ENCODE data around the gene ATP11A.

The ATP11A gene

DNA sequence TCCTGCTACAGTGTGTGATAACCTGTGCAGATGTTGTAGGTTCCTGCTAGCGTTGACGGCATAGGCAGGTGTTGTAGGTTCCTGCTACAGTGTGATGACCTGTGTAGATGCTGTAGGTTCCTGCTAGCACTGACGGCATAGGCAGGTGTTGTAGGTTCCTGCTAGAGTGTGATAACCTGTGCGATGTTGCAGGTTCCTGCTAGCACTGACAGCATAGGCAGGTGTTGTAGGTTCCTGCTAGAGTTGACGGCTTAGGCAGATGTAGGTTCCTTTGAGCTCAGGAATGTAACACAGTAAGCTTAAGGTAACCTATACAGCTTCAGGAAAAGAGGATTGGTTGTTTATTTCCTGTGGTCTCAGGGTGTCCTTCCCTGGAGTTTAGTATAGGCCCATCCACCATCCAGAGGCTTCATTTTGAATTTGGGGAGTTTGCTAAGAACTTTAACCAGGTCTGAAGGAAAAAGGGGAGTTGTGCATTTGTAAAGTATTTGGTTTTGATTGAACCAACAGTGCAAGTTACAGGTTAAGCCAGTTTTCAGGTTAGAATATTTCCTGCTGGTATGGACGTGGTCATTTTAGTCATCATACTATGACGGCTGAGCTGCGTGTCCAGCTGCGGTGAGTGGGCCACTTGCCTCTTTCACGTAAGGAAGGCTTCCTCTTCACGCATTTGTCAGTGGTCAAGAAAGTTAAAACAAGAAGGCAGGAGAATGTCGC is 53.8 kb downstream of the ATP11A start:
- no peak for DNase-seq (ENCODE audit: low spot score)

DNA sequence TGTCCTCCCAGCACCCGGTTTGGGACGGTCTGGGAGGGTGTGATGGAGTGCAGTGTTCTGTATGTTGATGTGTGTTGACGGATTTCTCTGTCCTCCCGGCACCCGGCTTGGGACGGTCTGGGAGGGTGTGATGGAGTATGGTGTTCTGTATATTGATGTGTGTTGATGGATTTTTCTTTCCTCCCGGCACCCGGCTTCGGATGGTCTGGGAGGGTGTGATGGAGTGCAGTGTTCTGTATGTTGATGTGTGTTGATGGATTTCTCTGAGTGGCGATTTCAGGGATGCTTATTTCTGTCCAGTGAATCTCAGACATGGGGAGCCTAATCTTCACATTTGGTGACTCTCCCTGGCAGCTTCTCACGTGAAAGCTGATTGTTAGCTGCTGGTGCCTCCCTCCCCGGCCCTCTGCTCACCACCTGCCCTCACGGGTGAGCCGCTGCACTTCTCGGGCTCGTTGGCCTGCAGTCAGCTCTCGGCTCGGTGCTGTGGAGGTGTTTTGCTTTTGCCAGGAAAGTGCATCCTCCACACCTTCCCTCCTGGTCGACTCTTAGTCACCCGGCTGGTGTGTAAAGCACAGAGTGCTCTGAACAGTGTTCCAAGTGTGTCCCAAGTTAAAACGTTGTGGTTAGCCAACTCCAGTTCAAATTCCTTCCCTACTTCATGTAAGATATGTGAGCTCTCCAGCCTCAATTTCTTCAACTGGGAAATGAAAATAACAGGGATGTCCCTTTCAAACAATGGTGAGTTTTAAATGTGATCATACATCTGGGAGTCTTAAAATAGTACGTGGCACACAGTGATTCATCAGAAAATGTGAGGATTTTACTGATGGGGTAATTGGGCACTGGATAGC is 54.6 kb downstream of the ATP11A start:
- no peak for DNase-seq (ENCODE audit: low spot score)

DNA sequence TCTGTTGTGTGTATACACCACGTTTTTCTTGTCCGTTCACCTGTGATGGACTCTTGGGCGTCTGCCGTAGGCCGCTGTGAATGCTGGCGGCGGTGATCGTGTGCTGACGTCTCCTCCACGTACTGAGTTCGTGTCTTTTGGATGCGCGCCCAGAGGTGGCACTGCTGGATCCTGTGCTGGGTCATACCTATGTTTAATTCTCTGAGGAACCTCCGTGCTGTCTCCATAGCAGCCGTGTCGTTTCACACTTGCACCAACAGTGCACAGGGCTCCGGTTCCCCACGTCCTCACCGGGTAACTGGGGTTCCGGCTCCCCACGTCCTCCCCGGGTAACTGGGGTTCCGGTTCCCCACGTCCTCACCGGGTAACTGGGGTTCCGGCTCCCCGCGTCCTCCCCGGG is 56.2 kb downstream of the ATP11A start:
- no peak for DNase-seq (ENCODE audit: low spot score)

DNA sequence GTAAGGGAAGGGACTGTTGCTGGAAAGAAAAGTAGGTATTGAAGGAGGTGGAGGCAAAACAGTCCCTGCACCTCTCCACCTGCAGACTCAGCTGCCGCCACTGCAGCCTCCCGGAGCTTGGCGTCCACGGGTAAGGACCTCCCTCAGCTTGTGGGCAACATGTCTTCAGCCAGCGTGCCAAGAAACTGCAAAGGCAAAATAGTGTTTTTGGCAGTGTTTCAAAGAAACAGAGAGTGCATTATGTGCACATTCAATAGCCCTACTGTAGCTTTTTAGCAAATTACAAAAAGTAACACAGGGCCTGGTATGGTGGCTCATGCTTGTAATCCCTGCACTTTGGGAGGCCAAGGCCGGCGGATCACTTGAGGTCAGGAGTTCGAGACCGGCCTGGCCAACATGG is 57.4 kb downstream of the ATP11A start:
- no peak for DNase-seq (ENCODE audit: low spot score)

DNA sequence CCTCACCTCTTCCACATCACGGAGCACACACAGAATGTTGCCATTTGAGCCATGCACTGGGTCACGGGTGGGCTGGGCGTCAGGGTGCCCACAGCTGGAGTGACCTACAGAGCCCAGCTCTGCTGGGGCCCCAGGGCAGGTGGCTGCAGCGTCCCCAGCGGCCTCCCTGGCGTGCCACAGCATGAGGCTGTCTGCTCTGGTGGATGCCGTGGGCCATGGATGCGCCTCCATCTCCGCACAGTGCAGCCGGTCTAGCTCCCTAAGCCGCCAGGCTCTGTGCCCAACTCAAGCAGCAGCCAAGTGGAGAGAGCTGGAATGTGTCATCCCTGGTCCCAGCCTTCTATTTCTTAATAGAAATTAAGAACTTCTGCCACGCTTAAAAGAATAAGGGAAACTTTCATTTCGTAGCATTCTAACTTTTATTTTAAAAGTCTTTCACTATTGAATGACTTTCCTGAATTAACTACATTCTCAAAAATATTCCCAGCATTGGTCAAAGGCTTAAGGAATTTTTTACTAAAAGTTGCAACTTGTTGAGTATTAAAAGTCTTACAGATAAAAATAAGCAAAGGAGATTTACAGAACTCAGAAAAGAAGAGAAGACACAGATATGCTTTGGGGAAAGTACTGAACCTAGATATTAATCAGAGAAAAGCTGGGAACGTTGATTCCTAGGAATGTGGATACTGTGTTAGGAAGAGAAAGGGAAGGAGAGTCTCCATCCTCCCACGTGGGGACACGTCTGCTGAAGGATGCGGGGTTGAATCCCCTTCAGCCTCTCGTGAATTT is 59.3 kb downstream of the ATP11A start:
- DNase-seq (ENCODE audit: low spot score), result no peak

DNA sequence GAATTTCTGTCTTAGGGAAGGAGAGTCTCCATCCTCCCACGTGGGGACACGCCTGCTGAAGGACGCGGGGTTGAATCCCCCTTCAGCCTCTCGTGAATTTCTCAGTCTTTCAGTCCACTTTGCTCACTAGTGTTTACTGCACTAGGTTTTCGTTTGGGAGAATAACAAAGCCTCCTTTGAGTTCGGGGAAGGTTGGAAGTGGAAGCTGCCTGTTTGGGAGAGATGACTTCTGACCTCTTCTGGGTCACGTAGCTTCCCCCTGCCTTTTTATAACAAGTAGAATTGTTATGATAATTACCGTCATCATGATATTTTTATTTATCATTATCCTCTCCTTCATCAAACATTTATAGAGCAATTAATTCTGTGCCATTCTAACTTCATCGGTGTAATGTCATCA is 60.7 kb downstream of the ATP11A start:
- no peak for DNase-seq (ENCODE audit: low spot score)

DNA sequence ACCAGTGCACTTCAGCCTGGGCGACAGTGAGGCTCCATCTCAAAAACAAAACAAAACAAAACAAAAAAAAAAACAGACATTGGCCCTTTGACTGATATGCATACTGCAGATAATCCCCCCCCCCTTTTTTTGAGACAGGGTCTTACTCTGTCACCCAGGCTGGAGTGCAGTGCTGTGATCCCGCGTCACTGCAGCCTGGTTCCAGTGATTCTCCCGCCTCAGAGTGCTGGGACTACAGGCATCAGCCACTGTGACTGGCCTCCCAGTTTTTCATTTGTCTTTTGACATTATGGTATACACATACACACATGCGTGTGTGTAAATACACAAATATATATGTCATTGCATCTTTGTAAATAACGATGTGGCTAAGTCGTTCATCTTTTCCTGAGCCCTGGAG is 61.8 kb downstream of the ATP11A start:
- DNase-seq (ENCODE audit: low spot score), result no peak

DNA sequence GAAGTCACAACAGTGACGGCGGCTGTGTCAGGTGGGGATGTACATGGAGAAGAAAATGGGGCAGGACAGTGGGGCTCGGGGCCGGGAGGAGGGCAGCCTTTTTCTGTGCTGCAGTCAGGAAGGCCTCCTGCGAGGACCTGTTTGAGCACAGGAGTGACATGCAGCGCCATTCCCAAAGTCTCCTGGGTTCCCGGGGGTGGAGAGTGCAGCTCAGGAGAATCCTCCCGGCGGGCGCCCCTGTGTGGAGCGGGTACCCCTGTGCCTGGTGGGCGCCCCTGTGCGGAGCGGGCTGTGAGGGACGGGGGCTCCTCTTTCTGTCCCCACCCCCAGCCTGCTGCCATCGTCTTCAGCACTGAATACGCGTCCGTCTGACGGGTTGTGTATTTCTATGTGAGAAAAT is 62.4 kb downstream of the ATP11A start:
- no peak for DNase-seq (ENCODE audit: low spot score)

DNA sequence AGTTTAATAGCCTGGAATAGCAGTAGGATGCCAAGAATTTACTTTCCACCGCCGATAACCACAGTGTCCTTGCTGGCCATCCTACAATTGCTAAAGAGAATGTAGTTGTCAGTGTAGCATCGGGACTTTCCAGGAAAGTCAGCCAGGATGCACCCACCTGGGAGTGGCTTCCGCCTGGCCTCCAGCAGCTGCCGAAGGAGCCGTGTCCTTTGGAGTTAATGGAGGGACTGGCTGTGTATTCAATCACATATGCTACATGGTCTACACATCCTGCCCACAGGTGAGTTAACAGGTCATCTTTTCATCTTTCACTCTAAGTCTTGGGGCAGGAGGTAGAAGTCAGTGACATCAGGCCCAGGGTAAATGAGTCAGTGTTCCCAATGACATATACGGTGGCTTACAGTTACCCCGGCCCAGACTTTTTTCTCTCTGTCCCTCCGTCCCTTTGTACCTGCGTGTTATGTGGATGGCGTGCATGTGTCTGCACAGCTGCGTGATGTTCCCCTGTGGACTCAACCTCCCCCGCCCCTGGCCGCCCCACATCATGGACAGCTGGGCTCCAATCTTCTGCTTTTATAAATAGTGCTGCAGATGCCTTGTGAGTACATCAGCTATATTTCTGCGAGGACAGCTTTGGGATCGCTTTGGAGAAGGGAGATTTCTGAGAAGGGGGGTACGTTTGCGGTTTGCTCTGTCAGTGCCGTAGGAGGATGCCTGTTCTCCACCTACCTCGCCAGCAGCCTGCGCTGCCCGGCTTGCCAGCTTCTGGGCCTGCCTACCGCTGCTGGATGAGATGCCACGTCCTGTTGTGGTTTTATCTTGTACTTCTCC is 63.1 kb downstream of the ATP11A start:
- peak; percentile 55 for DNase-seq (ENCODE audit: low spot score)

DNA sequence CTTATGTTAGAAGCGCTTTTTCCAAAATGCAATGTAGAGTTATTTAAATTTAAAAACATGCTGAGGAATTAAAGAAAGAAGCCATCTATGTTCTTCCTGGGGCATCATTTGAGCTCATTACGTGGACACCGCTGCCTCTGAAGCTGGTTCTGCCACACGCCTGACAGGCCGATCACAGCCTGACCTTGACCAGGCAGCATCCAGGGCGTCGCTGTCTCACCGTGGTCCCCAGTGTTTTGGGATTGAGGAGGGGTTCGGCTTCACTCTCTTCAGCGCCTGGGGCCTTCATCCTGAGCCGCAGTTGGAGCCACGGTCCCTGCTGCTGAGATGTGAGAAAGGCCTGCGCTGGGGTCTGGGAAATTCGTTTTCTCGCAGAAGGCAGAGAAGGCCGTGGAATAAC is 64.0 kb downstream of the ATP11A start:
- DNase-seq (ENCODE audit: low spot score), result no peak

DNA sequence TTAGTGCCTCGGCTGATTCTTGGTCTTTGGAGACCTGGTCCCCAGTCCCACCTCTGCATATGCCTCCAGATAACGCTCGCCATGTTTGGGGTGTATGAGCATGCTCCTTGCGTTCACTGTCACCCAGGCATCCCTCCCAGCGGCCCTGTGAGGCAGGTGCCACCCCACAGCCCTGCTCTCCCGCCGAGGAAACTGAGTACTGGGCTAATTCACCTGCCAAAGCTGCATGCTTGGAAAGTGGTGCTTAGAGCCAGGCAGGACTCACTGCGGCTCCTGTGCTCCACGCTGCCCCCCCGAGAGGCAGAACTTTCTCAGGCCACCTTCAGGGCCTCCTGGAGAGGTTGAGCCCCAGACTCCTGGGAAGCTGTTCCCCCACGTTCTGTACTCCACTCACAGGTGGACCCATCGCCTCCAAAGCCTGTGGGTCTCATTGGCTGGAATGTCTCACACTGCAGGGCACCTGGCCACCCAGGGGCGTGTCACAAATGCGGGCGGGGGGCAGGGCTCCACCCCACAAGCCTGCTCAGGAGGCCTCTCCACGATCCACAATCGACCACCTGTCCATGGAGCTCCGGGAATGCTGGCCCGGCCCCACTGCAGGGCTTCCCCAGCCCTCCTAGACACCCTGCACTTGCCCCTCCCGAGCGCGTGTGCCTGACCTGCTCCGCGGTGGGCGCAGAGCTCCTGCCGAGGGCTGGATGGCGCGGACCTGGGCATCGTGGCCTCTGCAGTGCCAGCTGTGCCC is 64.6 kb downstream of the ATP11A start:
- DNase-seq (ENCODE audit: low spot score), result no peak

DNA sequence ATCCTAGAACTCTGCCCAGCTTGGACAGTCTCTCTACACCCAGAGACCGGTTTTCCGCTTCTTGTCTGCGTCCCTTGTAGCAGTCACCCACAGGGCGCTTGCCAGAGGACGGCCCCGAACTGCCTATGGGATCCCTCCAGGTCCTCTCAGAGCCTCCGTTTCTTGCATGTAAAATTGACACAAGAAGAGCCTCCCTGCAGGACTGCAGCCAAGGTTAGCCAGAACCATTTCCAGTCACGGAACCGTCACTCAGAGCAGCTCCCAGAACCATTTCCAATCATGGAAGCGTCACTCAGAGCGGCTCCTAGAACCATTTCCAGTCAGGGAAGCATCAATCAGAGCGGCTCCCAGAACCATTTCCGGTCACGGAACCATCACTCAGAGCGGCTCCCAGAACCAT is 65.5 kb downstream of the ATP11A start:
- no peak for DNase-seq (ENCODE audit: low spot score)

DNA sequence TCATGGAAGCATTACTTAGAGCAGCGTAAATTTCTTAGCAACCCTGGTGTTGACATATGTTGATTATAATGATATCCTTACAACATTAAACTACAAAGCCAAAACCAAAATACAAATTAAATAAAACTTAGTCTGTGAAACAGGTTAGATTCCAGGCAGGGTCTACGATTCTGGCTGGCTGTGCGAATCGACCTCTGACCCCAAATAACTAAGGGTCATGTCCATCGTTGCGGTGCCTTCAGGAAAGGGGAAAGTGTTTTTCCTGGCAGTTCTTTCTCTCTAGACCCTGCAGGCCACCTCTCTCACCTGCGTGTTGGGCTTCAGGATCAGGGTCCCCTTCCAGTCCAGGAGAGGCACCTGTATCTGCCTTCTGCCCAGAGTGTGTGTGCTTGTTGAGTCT is 66.2 kb downstream of the ATP11A start:
- no peak for DNase-seq (ENCODE audit: low spot score)

DNA sequence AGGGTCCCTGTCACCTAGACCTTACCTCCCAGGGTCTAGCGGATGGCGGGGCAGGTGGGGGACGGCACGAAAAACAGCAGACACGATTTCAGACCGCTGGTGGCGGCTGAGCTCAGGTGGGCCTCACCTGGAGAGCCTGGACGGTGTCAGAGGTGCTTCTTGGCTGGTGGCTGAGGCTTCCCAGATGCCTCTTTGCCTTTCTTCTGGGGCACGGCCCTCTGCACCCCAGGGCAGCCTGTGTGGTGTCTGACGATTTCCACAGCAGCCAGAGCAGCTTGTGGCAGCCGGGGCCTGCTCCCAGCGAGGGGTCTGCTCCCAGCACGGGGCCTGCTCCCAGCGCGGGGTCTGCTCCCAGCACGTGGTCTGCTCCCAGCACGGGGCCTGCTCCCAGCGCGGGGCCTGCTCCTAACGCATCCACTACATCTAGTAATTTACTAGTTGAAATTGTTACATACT is 66.7 kb downstream of the ATP11A start:
- DNase-seq (ENCODE audit: low spot score), result no peak

DNA sequence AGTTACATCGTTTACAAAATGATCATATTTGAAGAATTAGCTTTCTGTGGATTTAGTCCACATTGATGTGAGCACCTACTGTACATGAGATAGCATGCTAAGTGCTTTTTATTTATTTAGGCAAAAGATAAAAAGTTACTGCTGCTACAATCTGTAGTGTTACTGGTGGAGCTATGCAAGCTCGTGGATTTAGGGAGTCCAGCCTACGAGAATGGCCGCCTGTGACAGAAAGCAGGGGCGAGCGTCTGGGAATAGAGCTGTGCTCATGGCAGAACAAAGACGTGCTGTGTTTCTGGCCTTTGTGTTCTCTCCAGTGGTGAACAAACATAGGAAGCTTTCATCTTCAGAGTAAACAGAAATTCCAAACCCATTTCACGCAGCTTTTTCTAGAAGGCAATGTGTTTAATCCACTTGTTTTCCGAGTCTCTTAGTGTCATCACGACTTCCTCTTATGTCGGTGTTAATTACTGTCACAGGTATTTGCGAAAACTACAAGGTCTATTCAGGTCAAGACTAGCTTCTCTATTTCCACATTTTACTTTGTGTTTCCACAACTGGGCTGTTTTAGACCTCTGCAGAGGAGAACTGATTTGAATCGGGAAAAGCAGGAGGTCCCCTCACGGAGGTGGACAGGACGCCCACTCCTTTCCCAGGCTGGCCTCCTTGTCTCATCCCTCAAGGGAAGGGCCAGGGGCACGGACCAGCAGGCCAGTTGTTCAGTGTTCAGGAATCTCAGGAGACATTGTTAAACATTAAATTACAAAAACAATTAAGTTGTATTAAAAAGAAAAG is 67.3 kb downstream of the ATP11A start:
- peak; percentile 86 for DNase-seq (ENCODE audit: low spot score)

DNA sequence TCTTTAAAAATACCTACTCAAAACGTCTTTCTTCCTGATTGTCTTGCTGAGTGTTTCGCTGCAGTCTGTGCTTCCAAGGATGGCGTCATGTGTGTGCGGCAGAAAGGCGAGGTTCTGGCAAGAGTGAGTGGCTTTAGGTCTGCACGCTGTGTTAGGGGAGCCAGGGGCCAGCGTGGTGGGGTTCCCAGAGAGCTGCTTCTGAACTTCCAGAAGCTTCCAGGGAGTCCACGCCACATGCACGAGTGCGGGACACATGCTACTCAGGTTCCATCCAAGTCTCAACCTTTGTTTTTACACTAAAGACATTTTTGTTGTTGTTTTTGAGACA is 67.9 kb downstream of the ATP11A start:
- DNase-seq (ENCODE audit: low spot score), result no peak

DNA sequence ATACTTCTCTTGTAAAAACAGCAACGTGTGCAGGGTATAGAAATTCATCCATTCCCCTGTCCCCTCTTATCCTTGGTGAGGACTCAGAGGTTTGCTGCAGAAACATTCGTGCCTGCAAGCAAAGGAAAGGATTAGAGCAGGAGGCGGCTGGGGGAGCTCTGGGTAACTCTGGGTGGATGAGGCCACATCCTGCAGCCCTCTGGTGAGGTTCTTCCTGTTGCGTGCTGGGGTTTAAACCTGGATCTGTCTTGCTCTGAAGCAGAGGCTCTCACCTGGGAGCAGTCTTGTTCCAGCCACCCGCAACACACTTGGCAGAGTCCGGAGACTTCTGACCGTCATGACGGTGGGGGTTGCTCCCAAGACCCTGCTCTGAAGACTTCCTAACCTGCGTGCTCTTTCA is 69.2 kb downstream of the ATP11A start:
- DNase-seq (ENCODE audit: low spot score), result no peak

DNA sequence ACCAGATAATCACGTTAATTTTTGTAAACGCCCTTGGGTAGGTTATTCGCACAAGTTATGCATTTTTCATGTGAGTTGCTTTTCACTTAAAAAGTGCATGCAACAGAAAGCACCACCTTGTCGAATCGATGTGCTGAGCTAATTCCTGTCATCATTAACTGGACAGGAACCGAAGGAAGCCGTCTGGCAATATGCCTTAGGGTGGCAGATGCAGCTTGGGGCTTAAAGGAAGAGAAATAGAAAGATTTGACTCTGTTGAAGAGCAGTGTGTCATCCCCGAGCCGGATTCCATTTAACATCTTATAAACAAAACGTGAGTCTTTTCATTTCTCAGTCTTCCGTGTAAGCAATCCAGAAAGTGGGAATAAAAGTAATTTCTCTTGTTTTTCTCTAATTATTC is 70.0 kb downstream of the ATP11A start:
- DNase-seq (ENCODE audit: low spot score), result no peak

DNA sequence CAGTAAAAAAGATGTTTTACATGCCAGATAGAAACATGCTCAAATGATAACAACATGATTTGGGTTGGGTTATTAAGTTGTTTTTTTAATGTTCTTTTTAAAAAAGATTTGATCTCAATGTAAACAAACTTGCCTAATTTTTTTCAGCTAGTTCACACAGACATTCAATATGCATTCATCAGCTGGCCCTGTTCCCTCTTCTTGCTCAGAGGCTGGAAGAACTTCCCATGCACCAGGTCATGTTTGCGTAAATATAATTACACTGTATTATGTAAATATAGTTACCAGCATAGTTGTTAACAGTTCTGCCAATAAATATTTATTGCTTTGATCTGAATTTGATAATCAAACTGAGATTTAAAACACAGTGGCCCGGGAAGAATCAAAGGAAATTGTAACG is 70.6 kb downstream of the ATP11A start:
- no peak for DNase-seq (ENCODE audit: low spot score)

DNA sequence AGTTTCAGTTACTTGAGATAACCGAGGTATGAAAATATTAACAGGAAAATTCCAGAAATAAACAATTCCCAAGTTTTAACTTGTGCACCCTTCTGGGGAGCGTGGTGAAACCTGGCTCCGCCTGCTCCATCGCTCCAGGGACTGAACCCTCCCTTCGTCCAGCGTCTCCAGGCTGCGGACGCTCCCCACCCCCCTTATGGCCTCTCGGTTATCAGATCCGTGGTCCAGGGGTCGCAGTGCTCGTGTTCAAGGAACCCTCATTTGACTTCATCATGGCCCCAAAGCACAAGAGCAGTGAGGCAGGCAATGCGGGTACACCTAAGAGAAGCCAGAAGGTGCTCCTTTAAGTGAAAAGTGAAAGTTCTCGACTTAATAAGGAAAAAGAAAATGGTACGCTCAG is 71.1 kb downstream of the ATP11A start:
- DNase-seq (ENCODE audit: low spot score), result no peak
